Measurements from ENCODE around the gene MRAS.

MRAS gene

DNA sequence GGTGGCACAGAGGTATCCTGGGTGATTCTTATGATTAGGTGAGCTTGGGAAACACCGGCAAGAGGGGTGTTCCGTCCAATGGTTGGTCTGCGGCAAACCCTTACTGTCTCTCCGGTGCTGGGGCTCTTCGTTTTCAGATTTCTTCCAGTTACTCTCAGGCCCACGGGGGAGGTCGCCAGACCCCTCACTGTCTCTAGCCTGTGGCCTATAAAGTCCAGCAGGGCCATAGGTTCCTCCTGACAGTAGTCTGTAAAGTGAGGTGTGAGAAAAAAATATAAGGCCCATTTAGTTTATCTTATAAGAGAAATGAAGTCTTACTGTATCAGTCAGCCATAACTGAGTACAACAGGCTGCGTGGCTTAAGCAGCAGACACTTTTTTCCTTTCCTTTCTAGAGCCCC lies 87.5 kb downstream of the MRAS start:
- TF ChIP-seq CTCF (IDR thresholded peaks at IDR 0.05; ENCODE audit: low read depth, low read length) = no peak
- DNase-seq (ENCODE audit: low read depth in 2 of 2) = no peak
- H3K4me3 ChIP-seq (replicated peaks in 1 of 2; ENCODE audit: low read depth in 2 of 2, low read length in 2 of 2) = no peak overlapping the region

GRCh38 chr3:138437281-138437680 lies 88.9 kb downstream of the MRAS start:
- DNase-seq (ENCODE audit: low read depth in 2 of 2) = no peak
- H3K4me3 ChIP-seq (replicated peaks in 1 of 2; ENCODE audit: low read depth in 2 of 2, low read length in 2 of 2) = no peak overlapping the region
- no peak for TF ChIP-seq CTCF (IDR thresholded peaks at IDR 0.05; ENCODE audit: low read depth, low read length)

DNA sequence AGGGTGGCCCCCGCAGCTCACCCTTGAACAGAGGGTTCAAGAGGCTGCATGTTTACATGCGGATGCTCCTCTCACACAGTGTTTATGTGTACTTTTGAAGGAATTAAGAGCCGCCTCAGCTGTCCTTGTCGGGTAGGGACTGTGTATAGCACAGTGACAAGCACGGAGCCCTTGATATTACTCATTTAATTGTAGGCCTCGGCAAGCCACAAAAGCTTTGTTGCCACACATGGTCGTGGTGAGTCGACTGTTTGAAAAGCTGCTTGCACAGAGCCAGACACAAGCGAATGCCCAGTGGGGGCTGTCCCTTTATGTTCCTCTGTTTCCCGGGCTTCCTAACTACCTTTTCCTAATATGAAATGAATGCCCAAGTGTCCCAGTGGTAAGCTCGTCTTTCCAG lies 90.5 kb downstream of the MRAS start:
- DNase-seq (ENCODE audit: low read depth in 2 of 2) = no peak
- no peak for TF ChIP-seq CTCF (IDR thresholded peaks at IDR 0.05; ENCODE audit: low read depth, low read length)
- H3K4me3 ChIP-seq (replicated peaks in 1 of 2; ENCODE audit: low read depth in 2 of 2, low read length in 2 of 2) = no peak overlapping the region

GRCh38 chr3:138439646-138440045 lies 91.3 kb downstream of the MRAS start:
- no peak for DNase-seq (ENCODE audit: low read depth in 2 of 2)
- no peak for TF ChIP-seq CTCF (IDR thresholded peaks at IDR 0.05; ENCODE audit: low read depth, low read length)
- no peak overlapping the region for H3K4me3 ChIP-seq (replicated peaks in 1 of 2; ENCODE audit: low read depth in 2 of 2, low read length in 2 of 2)

DNA sequence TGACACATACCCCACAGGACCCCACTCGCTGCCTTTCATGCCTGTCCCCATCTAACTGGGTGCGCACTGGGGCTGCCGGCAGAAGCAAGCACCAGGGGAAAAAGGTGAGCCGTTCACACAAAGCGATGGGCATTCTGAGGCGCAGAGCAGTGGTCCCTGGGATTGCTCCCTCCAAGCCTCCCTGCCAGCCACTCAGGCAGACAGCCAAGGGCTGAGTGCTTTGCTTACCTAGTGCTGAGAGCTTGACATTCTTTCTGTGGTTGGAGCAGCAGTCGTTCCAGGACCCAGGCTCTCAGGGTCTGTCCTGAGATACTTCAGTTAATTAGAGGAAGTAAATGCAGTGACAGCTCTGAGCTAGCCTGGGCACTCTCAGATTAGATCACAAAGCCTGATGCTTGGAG lies 91.7 kb downstream of the MRAS start:
- TF ChIP-seq CTCF (IDR thresholded peaks at IDR 0.05; ENCODE audit: low read depth, low read length) = no peak
- no peak overlapping the region for H3K4me3 ChIP-seq (replicated peaks in 1 of 2; ENCODE audit: low read depth in 2 of 2, low read length in 2 of 2)
- DNase-seq (ENCODE audit: low read depth in 2 of 2) = peak in 1 of 2 donors; percentile 33

DNA sequence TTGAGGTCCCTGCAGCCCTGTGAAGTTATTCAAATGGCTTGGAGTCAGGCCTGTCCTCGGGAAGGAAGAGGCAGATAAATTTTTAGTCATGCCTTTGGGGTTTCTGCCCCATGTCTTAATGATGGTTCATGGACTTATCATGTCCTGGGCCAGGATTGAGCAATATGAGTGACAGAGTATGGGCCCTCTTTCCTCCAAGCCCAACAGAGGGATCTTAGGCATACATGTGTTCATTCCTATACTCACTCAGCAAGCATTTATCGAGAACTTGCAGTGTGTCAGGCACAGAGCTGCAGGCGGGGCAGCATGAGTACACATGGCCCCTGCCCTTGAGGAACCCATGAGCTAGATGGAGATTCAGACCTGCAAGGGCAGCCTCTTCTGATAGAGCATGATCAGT lies 92.2 kb downstream of the MRAS start:
- TF ChIP-seq CTCF (IDR thresholded peaks at IDR 0.05; ENCODE audit: low read depth, low read length) = no peak
- DNase-seq (ENCODE audit: low read depth in 2 of 2) = peak; percentile 56 to 64
- H3K4me3 ChIP-seq (replicated peaks in 1 of 2; ENCODE audit: low read depth in 2 of 2, low read length in 2 of 2) = no peak overlapping the region

DNA sequence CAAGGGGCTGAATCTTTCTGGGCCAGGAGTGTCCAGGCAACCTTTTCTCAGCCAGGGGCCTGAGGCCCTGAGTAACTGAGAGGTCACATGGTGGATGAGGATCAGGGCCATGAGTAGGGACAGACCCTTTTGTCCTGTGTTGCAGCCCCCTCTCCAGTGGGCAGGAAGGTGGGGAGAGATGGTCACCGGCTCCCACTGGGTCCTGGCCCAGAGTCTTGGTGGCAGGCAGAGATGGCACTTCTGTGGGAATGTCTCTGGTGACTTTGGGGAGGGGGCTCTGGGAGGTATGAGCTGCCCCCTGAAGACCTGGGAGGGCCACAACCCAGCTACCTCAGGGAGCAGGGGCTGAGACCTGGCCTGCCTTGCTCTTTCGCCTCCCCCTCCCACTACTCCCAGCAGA lies 92.9 kb downstream of the MRAS start:
- TF ChIP-seq CTCF (IDR thresholded peaks at IDR 0.05; ENCODE audit: low read depth, low read length) = no peak
- no peak for DNase-seq (ENCODE audit: low read depth in 2 of 2)
- no peak overlapping the region for H3K4me3 ChIP-seq (replicated peaks in 1 of 2; ENCODE audit: low read depth in 2 of 2, low read length in 2 of 2)

Measured in cardiac fibroblast (primary cell).